Measurements from ENCODE around the gene SLC9A4.
A peak's percentile ranks its signal among the peaks of the same experiment; 100 is the strongest.

Gene SLC9A4

DNA sequence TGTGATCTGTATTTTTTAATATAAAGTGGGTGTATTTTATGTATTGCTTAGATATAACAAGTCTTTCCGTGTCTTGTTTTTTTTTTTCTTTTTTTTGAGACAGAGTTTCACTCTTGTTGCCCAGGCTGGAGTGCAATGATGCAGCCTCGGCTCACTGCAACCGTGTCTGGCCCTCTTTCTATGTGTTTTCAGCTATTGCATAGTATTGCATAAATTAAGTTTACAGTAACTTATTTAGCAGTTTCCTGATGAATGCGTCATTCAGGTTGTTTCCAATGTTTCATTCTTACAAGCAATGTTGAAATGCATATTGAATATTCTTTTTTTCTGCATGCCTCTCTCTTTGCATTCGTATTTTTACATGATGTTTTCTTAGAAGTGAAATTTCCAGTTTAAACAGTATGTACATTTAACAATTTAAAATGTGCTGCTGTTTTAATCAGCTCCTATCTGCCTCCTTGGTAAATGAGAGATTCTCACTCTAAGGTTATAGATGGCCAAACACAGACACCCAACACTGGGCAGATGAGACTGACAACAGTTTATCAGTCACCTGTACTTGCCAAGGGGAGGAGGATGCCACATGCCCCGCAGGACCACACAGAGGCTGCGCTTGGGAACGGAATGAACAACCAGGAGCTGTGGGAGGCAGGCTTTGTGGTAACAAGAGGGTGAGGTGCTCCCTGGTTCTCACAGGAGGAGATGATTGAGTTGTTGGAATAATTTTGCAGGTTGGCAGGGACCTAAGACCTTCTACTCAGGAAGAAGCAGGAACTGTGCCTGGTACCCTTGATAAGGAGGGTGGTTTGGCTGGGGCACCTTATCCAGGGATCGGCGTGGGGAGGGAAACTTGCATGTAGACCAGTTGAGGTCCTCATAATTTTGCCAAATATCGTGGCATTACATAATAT, 7.5 kb downstream of the SLC9A4 start:
- no peaks in the 10 kb centered on the region for H4K20me1 ChIP-seq
- H3K9ac ChIP-seq = no peak overlapping the region
- no peaks in the 10 kb centered on the region for H3K9me3 ChIP-seq
- H3K27ac ChIP-seq = no peak overlapping the region
- H3K4me2 ChIP-seq = no peak overlapping the region
- H3K4me3 ChIP-seq = no peak overlapping the region
- H3K27me3 ChIP-seq = no peaks in the 10 kb centered on the region
- TF ChIP-seq Cebpa-rat (IDR thresholded peaks at IDR 0.05) = no peak
- no peaks in the 10 kb centered on the region for H3K4me1 ChIP-seq
- no peaks in the 10 kb centered on the region for H3K36me3 ChIP-seq

DNA sequence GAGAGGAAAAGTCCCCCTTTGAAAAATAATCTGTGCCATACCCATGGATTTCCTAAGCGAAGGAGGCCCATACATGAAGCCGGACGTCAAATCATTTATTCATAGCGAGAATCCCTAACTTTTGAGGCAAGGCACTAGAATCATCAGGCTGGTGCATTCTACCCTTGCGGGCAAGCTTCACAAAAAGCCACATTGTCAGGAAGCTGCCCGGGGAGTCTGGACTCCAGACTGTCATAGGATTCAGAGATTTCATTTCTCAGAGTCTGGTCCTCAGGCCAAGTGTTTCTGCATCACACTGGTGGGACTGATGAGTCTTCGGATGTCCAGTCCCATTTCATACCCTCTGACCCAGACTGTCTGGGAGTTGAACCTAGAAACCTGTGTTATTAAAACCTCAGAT, 8.9 kb downstream of the SLC9A4 start:
- no peaks in the 10 kb centered on the region for H3K36me3 ChIP-seq
- H3K9me3 ChIP-seq = no peaks in the 10 kb centered on the region
- peaks cover 5% of the 10 kb centered on the region for H3K4me1 ChIP-seq
- no peak overlapping the region for H3K27ac ChIP-seq
- no peak overlapping the region for H3K4me2 ChIP-seq
- H4K20me1 ChIP-seq = no peaks in the 10 kb centered on the region
- TF ChIP-seq Cebpa-rat (IDR thresholded peaks at IDR 0.05) = no peak
- H3K4me3 ChIP-seq = no peak overlapping the region
- no peak overlapping the region for H3K9ac ChIP-seq
- H3K27me3 ChIP-seq = no peaks in the 10 kb centered on the region

DNA sequence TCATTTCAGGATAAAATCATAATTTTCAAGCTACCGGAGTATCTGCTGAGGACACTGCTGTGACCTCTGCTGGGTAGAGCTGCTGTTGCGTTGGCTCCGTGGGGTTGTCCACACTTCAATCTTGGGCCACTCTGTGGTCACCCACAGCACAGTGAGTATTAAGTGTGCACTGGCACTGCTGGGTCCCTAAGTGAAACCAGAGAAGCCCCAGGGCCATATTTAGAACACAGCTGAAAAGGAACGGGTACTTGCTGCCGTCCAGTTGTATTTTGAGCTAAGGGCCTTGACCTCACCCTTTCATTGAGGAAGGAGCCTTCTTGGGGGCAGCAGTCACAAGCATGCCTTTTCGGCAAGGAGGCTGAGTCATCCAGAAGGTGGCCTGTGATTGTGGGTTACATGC, 10.1 kb downstream of the SLC9A4 start:
- H3K4me3 ChIP-seq = no peak overlapping the region
- H3K27me3 ChIP-seq = no peaks in the 10 kb centered on the region
- H3K9ac ChIP-seq = no peak overlapping the region
- H3K9me3 ChIP-seq = no peaks in the 10 kb centered on the region
- H3K4me1 ChIP-seq = peaks cover 13% of the 10 kb centered on the region
- no peaks in the 10 kb centered on the region for H3K36me3 ChIP-seq
- no peak overlapping the region for H3K4me2 ChIP-seq
- no peaks in the 10 kb centered on the region for H4K20me1 ChIP-seq
- TF ChIP-seq Cebpa-rat (IDR thresholded peaks at IDR 0.05) = no peak
- H3K27ac ChIP-seq = no peak overlapping the region

DNA sequence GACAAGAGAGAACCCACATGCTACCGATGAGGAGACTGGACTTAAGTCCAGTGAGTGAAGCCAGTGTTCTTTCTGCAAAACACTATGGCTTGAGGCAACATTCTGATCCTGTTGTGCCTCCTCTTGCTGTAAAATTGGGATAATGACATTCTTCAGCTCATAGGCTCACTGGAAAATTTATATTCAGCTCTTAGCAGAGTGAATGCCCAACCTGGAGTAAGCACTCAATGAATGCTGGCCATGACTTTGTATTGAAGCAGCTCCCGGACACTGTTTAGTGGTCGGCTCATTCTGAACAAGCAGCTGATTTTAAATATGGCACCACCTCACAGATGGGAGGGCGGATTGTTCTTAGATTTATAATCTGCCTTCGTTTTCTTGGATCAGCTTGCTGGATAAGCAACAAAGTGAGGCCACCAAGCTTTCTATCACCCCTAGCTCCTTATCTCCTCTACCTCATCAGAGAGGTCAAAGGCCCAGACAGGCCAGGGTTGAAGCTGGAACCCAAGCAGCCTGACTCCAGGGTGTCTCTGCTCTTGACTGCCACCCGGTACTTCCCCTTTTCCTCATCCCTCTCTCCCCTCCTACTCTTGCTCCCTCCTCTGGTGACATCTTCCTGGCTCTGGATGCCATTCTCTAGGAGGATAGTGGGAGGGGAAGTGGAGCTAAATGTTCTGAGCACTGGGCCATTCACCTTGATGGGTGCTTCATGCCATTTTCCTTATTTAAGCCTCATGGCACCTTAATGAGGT, 11.5 kb downstream of the SLC9A4 start:
- TF ChIP-seq Cebpa-rat (IDR thresholded peaks at IDR 0.05) = no peak
- no peaks in the 10 kb centered on the region for H3K9me3 ChIP-seq
- no peaks in the 10 kb centered on the region for H3K27me3 ChIP-seq
- H3K4me2 ChIP-seq = no peak overlapping the region
- H3K4me3 ChIP-seq = no peak overlapping the region
- H3K36me3 ChIP-seq = no peaks in the 10 kb centered on the region
- no peak overlapping the region for H3K27ac ChIP-seq
- no peaks in the 10 kb centered on the region for H4K20me1 ChIP-seq
- H3K9ac ChIP-seq = no peak overlapping the region
- peaks cover 15% of the 10 kb centered on the region for H3K4me1 ChIP-seq

DNA sequence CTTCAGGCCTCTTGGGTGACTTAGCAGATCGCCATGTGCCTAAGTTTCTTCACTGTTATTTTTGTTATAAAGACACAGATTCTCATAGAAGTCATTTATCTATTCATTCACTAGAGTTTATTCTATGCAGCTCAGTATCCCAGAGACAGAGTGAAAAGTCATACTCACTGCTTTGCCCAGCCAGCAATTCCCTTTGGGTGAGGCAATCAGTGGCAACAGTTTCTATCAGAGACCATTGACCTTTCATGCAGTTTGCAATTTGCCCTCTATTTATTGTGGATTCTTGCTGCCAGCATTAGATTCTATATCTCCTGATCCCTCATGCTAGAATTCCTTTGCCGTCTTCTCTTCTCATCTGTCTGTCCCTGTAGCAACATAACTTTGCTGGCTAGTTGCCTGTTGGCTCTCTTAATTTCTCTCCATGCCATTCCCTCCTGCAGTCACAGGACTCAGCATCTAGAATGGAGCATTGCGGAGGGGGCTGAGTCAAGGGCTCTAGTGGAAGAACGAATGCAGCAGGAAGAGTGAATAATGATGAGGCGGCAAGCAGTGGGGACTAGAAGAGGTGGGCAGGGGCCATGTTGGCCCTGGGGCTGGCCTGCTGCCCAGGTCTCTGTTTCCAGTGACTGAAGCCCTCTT, 12.2 kb downstream of the SLC9A4 start:
- H3K4me3 ChIP-seq = no peak overlapping the region
- no peak for TF ChIP-seq Cebpa-rat (IDR thresholded peaks at IDR 0.05)
- H3K36me3 ChIP-seq = no peaks in the 10 kb centered on the region
- no peaks in the 10 kb centered on the region for H3K27me3 ChIP-seq
- H3K4me2 ChIP-seq = no peak overlapping the region
- H4K20me1 ChIP-seq = no peaks in the 10 kb centered on the region
- H3K9ac ChIP-seq = no peak overlapping the region
- peaks cover 15% of the 10 kb centered on the region for H3K4me1 ChIP-seq
- H3K27ac ChIP-seq = no peak overlapping the region
- no peaks in the 10 kb centered on the region for H3K9me3 ChIP-seq

DNA sequence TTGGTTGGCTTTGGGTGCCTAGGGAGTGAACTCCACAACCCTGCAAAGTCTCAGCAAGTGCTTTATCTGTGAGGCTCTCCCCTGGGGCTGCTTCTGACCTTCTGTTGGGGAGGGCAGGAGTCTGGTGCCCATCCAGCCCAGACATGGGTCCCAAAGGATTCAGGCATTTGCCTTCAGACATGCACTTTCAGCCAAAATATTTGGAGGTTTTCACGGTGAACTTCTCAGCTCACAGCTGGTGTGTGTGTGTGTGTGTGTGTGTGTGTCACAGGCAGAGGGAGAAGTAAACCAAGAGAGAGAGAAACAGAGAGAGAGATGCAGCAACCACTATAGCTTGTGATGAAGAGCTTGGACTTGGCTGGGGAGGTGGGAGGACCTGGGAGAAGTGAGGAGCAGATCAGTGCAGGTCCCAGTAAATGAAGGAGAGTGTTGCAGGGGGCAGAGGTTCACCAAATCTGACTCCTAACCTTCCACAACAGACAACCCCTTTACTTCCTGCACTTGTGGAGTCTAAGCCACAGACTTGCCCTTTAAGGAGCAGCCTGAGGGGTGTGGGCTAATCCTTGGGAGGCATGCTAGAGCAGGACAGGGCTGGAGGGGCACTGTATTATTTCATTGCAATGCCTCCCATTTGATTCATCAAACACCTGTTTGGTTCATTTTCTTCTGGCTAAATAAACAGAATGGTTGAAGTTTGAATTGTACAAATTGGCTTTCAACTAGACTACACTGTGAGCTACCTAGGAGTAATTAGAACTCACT, 14.1 kb downstream of the SLC9A4 start:
- Histone ChIP-seq H3K4me1 (peaks cover 15% of the 10 kb centered on the region), H3K36me3 (no peaks in the 10 kb centered on the region), H3K27me3 (no peaks in the 10 kb centered on the region), H3K9ac (no peak overlapping the region), H3K4me2 (peak overlapping the region; percentile 30), H4K20me1 (no peaks in the 10 kb centered on the region), H3K4me3 (no peak overlapping the region), H3K9me3 (peaks cover 3% of the 10 kb centered on the region; the same call in 1 of the 2 replicates), H3K27ac (no peak overlapping the region)
- no peak for TF ChIP-seq Cebpa-rat (IDR thresholded peaks at IDR 0.05)

DNA sequence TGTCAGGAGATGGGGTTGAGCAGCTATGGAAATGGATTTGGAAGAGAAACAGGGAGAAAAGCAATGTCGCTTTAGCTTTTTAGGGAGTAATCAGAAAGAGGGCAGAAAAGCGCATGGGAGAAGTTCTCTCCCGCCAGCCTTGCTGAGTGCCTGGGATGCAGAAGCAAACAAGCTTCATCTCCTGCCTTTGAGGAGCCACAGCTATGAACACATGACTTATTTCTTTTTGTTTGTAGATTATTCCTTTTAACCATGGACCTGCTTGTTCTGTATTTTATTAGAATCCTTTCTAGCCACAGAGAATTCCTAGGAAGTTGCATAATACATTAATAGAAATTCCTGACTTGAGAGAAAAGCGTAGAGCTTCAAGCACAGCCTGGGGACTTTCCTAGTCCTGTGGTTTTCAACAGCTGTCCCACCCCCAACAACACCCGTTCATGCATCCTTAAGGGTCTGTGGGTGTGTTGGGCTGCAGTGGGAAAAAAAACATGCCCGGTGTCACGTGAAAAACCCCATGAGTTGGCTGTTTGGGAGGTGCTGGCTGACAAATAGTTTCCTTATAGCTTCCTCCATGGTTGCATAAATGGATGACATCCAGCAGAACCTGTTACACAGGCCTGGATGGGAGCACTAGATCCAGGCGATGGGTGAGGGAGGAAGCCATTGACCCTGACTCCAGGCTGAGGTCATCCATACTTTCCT, 14.9 kb downstream of the SLC9A4 start:
- TF ChIP-seq Cebpa-rat (IDR thresholded peaks at IDR 0.05) = no peak
- peaks cover 15% of the 10 kb centered on the region for H3K4me1 ChIP-seq
- H3K9ac ChIP-seq = no peak overlapping the region
- H3K36me3 ChIP-seq = no peaks in the 10 kb centered on the region
- H3K4me3 ChIP-seq = no peak overlapping the region
- H3K9me3 ChIP-seq = peaks cover 8% of the 10 kb centered on the region; the same call in 1 of the 2 replicates
- no peaks in the 10 kb centered on the region for H3K27me3 ChIP-seq
- H4K20me1 ChIP-seq = no peaks in the 10 kb centered on the region
- no peak overlapping the region for H3K27ac ChIP-seq
- H3K4me2 ChIP-seq = no peak overlapping the region

DNA sequence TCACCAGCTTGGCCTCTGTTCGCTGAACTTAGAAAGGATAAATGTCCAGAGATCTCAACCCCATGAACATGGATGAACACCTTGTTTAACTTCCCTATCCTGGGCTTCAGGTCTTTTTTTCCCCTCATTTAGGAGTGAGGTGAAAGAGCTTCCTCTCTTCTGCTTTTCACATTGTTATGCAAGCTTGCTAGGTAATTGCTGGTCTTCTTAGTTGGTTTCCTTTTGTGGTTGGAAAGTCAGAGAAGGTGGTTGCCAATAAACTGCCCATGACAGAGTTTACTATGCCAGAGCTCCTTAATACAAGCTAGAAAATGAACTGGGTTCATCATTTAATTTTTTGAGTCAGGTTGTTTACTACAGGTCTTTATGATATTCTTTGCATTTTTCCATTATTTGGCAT, 16.6 kb downstream of the SLC9A4 start:
- Histone ChIP-seq H3K9me3 (peaks cover 14% of the 10 kb centered on the region; the same call in 1 of the 2 replicates), H3K4me2 (no peak overlapping the region), H3K27me3 (no peaks in the 10 kb centered on the region), H3K4me3 (no peak overlapping the region), H3K36me3 (no peaks in the 10 kb centered on the region), H3K4me1 (peaks cover 15% of the 10 kb centered on the region), H3K9ac (no peak overlapping the region), H3K27ac (no peak overlapping the region), H4K20me1 (no peaks in the 10 kb centered on the region)
- TF ChIP-seq Cebpa-rat (IDR thresholded peaks at IDR 0.05) = no peak

DNA sequence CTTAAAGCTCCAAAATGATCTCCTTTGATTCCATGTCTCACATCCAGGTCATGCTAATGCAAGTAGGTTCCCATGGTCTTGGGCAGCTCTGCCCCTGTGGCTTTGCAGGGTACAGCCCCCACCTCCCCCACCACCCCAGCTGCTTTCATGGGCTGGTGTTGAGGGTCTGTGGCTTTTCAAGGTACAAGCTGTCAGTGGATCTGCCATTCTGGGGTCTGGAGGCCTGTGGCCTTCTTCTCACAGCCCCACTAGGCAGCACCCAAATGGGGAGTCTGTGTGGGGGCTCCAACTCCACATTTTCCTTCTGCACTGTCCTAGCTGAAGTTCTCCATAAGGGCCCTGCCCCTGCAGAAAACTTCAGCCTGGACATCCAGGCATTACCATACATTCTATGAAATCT, 19.0 kb downstream of the SLC9A4 start:
- H3K4me3 ChIP-seq = no peak overlapping the region

More for the DNA sequence above, 19.0 kb downstream of the SLC9A4 start:
- H3K36me3 ChIP-seq = no peaks in the 10 kb centered on the region
- no peaks in the 10 kb centered on the region for H4K20me1 ChIP-seq
- peaks cover 14% of the 10 kb centered on the region; the same call in 1 of the 2 replicates for H3K9me3 ChIP-seq
- no peak overlapping the region for H3K4me2 ChIP-seq
- no peaks in the 10 kb centered on the region for H3K27me3 ChIP-seq
- TF ChIP-seq Cebpa-rat (IDR thresholded peaks at IDR 0.05) = no peak
- peaks cover 9% of the 10 kb centered on the region for H3K4me1 ChIP-seq
- no peak overlapping the region for H3K9ac ChIP-seq
- no peak overlapping the region for H3K27ac ChIP-seq

All from BLaER1 (cell line).